Endothelial cell of umbilical vein (primary cell): ENCODE results near the gene FBXO44.

ENCODE experiments used
- FOS ChIP-seq: IDR thresholded peaks from 2 replicates; pipeline ENCODE4 v1.6.1; 2011; ENCODE audit warnings: mild to moderate bottlenecking, low read length, moderate library complexity, borderline replicate concordance; ENCODE audit not compliant: insufficient read depth
- GATA2 ChIP-seq: IDR thresholded peaks from 2 replicates; pipeline ENCODE4 v1.7.0; 2011; ENCODE audit warnings: low read depth, mild to moderate bottlenecking, moderate library complexity, mixed read lengths, low read length; ENCODE audit not compliant: insufficient read length, insufficient read depth
- MYC ChIP-seq: IDR thresholded peaks from one replicate; pipeline ENCODE4 v1.6.1; 2011; ENCODE audit warnings: mild to moderate bottlenecking, low read depth, low read length
- POLR2A ChIP-seq: IDR thresholded peaks from 2 replicates; pipeline ENCODE4 v1.6.1; 2012; ENCODE audit warnings: low read depth, mild to moderate bottlenecking, control low read depth, low read length
- TF ChIP-seq, protein P1 (sequence below), 2 donors: IDR thresholded peaks; 1 replicate in 1 of 2; 2 replicates in 1 of 2; pipeline ENCODE4 v1.5.1; 2011; ENCODE audit warnings: low read length in 2 of 2, mild to moderate bottlenecking in 2 of 2, moderate library complexity in 2 of 2, control low read depth in 1 of 2, inconsistent platforms in 1 of 2, low read depth in 1 of 2; ENCODE audit not compliant: insufficient read depth in 1 of 2; ENCODE audit errors: extremely low read depth in 1 of 2
- TF ChIP-seq, protein P2 (sequence below): IDR thresholded peaks from 2 replicates; pipeline ENCODE4 v1.6.1; 2011; ENCODE audit not compliant: insufficient read depth, insufficient read length

DNA sequence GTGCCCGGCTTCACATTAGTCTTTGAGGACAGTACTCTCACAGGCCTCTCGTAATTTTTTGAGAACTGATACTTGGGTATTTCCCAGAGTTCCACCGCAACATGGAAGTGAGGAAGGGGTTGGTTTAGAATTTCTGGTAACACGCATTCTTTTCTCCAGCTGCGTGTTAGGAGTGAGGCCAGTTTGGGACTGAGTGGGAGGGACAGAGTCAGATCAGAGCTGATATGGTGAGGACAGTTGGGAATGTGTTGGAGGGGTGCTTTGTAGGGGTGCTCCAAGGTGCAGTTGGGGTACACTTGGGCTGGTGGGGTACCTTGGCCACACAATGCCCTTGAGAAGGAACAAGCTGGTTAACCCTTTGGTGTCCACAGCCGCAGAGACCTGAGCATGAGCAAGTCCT, 16.1 kb downstream of the FBXO44 start:
- TF ChIP-seq, protein P1, sequence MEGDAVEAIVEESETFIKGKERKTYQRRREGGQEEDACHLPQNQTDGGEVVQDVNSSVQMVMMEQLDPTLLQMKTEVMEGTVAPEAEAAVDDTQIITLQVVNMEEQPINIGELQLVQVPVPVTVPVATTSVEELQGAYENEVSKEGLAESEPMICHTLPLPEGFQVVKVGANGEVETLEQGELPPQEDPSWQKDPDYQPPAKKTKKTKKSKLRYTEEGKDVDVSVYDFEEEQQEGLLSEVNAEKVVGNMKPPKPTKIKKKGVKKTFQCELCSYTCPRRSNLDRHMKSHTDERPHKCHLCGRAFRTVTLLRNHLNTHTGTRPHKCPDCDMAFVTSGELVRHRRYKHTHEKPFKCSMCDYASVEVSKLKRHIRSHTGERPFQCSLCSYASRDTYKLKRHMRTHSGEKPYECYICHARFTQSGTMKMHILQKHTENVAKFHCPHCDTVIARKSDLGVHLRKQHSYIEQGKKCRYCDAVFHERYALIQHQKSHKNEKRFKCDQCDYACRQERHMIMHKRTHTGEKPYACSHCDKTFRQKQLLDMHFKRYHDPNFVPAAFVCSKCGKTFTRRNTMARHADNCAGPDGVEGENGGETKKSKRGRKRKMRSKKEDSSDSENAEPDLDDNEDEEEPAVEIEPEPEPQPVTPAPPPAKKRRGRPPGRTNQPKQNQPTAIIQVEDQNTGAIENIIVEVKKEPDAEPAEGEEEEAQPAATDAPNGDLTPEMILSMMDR (IDR thresholded peaks at IDR 0.05; ENCODE audit: extremely low read depth in 1 of 2, insufficient read depth in 1 of 2, low read depth in 1 of 2, low read length in 2 of 2): no peak
- TF ChIP-seq GATA2 (no peak), POLR2A (no peak), MYC (no peak), FOS (no peak)
- TF ChIP-seq, protein P2, sequence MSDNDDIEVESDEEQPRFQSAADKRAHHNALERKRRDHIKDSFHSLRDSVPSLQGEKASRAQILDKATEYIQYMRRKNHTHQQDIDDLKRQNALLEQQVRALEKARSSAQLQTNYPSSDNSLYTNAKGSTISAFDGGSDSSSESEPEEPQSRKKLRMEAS: no peak
